Measurements from ENCODE around the gene ROCK2. TPM values are rescaled to one million over a fixed set of nuclear protein-coding genes. Genes with fewer than 3 reads are reported as not detected.

ROCK2 gene
- total and polyA plus RNA-seq, 10 donors: 4.0 to 89.6 (median 65.8) TPM

GRCh38 chr2:11368059-11368572 is 23.7 kb upstream of the ROCK2 start:
- WGBS, 5 donors: 42 to 68% (median 60%) methylated on average over 10 of the region's 10 CpGs
- H3K27ac ChIP-seq: peak overlapping the region in 6 of 8 donors; percentile 58 to 75 (median 66)
- no peak overlapping the region for H3K4me3 ChIP-seq
- peaks cover 4 to 46% (median 24%) of the 10 kb centered on the region in 6 donors for H3K4me1 ChIP-seq
- H3K9me3 ChIP-seq: no peaks in the 10 kb centered on the region
- intact Hi-C loops (cut with DNase I; ENCODE audit: low total_unique reads): no loop called here
- no peaks in the 10 kb centered on the region for H3K27me3 ChIP-seq (replicated peaks in 1 of 7)
- H3K36me3 ChIP-seq: no peaks in the 10 kb centered on the region
- DNase-seq: no peak
- TF ChIP-seq POLR2A (IDR thresholded peaks at IDR 0.05) (no peak), POLR2AphosphoS5 (IDR thresholded peaks at IDR 0.05) (peak in 1 of 3 donors; percentile 34)

GRCh38 chr2:11367170-11367730 is 22.8 kb upstream of the ROCK2 start:
- WGBS, 5 donors: 70 to 87% (median 80%) methylated on average over 1 of the region's 1 CpG
- no peak for DNase-seq

GRCh38 chr2:11366326-11366741 is 21.9 kb upstream of the ROCK2 start:
- Histone ChIP-seq H3K27me3 (replicated peaks in 1 of 7) (no peaks in the 10 kb centered on the region), H3K9me3 (no peaks in the 10 kb centered on the region), H3K27ac (peak overlapping the region in 5 of 8 donors; percentile 22 to 75 (median 58)), H3K36me3 (no peaks in the 10 kb centered on the region), H3K4me1 (peaks cover 4 to 46% (median 24%) of the 10 kb centered on the region in 6 donors), H3K4me3 (no peak overlapping the region)
- DNase-seq: no peak
- intact Hi-C loops (cut with DNase I; ENCODE audit: low total_unique reads): no loop called here
- WGBS, 5 donors: 74 to 79% (median 78%) methylated on average over 5 of the region's 5 CpGs
- no peak for TF ChIP-seq CTCF (IDR thresholded peaks at IDR 0.05 in 8 of 11, conservative IDR thresholded peaks at IDR 0.05 in 3 of 11)
- TF ChIP-seq POLR2AphosphoS5 (IDR thresholded peaks at IDR 0.05): no peak
- no peak for TF ChIP-seq POLR2A (IDR thresholded peaks at IDR 0.05)

More at GRCh38 chr2:11367170-11367730, 22.8 kb upstream of the ROCK2 start:
- intact Hi-C loops (cut with DNase I; ENCODE audit: low total_unique reads): no loop called here
- no peak for TF ChIP-seq POLR2AphosphoS5 (IDR thresholded peaks at IDR 0.05)
- TF ChIP-seq CTCF (IDR thresholded peaks at IDR 0.05 in 8 of 11, conservative IDR thresholded peaks at IDR 0.05 in 3 of 11): no peak
- no peak for TF ChIP-seq POLR2A (IDR thresholded peaks at IDR 0.05)
- H3K9me3 ChIP-seq: no peaks in the 10 kb centered on the region
- peak overlapping the region in 7 of 8 donors; percentile 23 to 75 (median 60) for H3K27ac ChIP-seq
- H3K27me3 ChIP-seq (replicated peaks in 1 of 7): no peaks in the 10 kb centered on the region
- H3K4me3 ChIP-seq: no peak overlapping the region
- H3K36me3 ChIP-seq: no peaks in the 10 kb centered on the region
- peaks cover 4 to 46% (median 24%) of the 10 kb centered on the region in 6 donors for H3K4me1 ChIP-seq

- no peak for DNase-seq
Observed at GRCh38 chr2:11365096-11365879, 20.9 kb upstream of the ROCK2 start.

More at GRCh38 chr2:11365096-11365879, 20.9 kb upstream of the ROCK2 start:
- TF ChIP-seq POLR2A (IDR thresholded peaks at IDR 0.05): no peak
- peak in 2 of 3 donors; percentile 42 to 46 for TF ChIP-seq POLR2AphosphoS5 (IDR thresholded peaks at IDR 0.05)
- TF ChIP-seq CTCF (IDR thresholded peaks at IDR 0.05 in 8 of 11, conservative IDR thresholded peaks at IDR 0.05 in 3 of 11): no peak
- 58 to 72% (median 66%) methylated on average over 4 to 7 of the region's 7 CpGs for WGBS, 5 donors
- Histone ChIP-seq H3K9me3 (no peaks in the 10 kb centered on the region), H3K27ac (peak overlapping the region in 6 of 8 donors; percentile 0 to 75 (median 56)), H3K27me3 (replicated peaks in 1 of 7) (no peaks in the 10 kb centered on the region), H3K4me3 (no peak overlapping the region), H3K36me3 (no peaks in the 10 kb centered on the region), H3K4me1 (peaks cover 4 to 46% (median 24%) of the 10 kb centered on the region in 6 donors)
- intact Hi-C loops (cut with DNase I; ENCODE audit: low total_unique reads): no loop called here
